ENCODE measurements around the gene KRT222.

Gene KRT222

DNA sequence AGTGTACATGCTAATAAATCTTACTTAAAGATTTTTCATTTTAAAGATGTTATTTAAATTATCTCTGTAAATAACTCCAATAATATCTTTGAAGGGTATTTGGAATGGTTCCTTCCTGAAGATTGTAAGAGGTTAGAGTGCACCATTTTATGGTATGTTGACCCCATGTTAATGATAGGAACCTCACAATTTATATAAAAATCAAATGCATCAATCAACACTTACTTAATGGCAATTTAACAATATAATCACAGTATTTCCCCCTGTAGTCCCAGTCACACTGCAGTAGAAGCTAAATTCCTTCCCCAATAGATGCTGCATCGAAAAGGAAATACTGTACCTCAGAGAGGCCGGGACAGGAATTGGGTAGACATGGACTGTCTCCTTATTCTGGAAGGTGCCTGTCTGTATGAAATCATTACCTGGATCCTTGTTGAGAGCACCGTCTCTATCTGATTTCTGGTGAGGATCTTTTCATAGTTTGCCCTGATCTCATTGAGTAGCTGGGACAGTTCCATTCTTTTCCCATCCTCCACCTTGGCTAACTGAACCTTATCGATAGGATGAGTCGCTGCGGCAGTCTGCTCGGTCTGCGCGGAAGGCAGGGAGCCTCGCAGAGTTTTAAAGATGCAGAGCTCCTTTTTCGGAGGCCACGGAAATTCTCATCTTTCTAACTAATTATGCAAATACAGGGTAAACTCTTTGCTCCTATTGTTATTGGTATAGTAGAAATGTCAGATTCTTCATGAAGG lies at the start of gene KRT222:
Gene KRT222, minus strand, starts transcription at position 596 of the 752 bp plus-strand sequence. Its CDS starts 78 bp downstream, at position 518.
- TF ChIP-seq EZH2 (optimal IDR thresholded peaks at IDR 0.05; ENCODE audit: low read depth, low read length), result no peak
- TF ChIP-seq EZH2phosphoT487 (IDR thresholded peaks at IDR 0.05; ENCODE audit: low read length), result no peak
- TF ChIP-seq, protein P1, sequence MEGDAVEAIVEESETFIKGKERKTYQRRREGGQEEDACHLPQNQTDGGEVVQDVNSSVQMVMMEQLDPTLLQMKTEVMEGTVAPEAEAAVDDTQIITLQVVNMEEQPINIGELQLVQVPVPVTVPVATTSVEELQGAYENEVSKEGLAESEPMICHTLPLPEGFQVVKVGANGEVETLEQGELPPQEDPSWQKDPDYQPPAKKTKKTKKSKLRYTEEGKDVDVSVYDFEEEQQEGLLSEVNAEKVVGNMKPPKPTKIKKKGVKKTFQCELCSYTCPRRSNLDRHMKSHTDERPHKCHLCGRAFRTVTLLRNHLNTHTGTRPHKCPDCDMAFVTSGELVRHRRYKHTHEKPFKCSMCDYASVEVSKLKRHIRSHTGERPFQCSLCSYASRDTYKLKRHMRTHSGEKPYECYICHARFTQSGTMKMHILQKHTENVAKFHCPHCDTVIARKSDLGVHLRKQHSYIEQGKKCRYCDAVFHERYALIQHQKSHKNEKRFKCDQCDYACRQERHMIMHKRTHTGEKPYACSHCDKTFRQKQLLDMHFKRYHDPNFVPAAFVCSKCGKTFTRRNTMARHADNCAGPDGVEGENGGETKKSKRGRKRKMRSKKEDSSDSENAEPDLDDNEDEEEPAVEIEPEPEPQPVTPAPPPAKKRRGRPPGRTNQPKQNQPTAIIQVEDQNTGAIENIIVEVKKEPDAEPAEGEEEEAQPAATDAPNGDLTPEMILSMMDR (IDR thresholded peaks at IDR 0.05; ENCODE audit: low read length), result no peak
- H3K9me3 ChIP-seq (replicated peaks; ENCODE audit: insufficient read depth, low read length), result no peaks in the 10 kb centered on the region
- no peak within 1 kb of the TSS for H3K9ac ChIP-seq (ENCODE audit: low read length)
- no peak for DNase-seq
- no peak within 1 kb of the TSS for H2AFZ ChIP-seq (ENCODE audit: low read length)
- H3K9me2 ChIP-seq (replicated peaks; ENCODE audit: insufficient read depth, low read length), result no peaks in the 10 kb centered on the region
- H3K4me2 ChIP-seq (ENCODE audit: low read depth, low read length), result no peak within 1 kb of the TSS
- no peaks in the 10 kb centered on the region for H3K4me1 ChIP-seq (ENCODE audit: low read length)
- H3K36me3 ChIP-seq (replicated peaks; ENCODE audit: insufficient read depth, low read length), result no peaks in the 10 kb centered on the region
- no peak within 1 kb of the TSS for H3K27ac ChIP-seq (ENCODE audit: low read length)
- H3F3A ChIP-seq (ENCODE audit: insufficient read depth, low read length), result no peaks in the 10 kb centered on the region
- H3K79me2 ChIP-seq (ENCODE audit: low read length), result no peaks in the 10 kb centered on the region
- H4K20me1 ChIP-seq (ENCODE audit: insufficient read depth, low read length), result no peaks in the 10 kb centered on the region
- H3K4me3 ChIP-seq (ENCODE audit: low read length), result no peak within 1 kb of the TSS
- no peaks in the 10 kb centered on the region for H3K27me3 ChIP-seq (replicated peaks; ENCODE audit: insufficient read depth, low read length)

DNA sequence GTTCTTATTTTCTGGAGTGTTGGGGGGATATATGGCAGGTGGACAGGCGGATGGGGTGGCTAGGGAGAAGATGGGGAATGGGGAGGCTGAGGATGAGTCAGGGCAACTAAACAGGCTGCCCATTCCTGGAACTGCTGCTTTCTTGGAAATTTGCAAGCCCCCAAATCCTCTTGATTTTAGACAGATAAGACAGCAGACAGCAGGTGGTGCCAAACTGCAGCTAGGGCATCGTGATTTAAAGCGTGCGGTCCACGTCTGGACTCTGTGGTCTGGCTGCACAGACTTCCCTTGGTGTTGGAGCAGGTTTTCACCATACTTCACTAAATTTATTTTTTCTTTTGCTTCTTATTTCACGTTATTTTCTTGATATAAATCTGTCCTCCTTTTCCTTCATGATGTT lies 49.5 kb upstream of the KRT222 start:
- H3K27me3 ChIP-seq (replicated peaks; ENCODE audit: insufficient read depth, low read length), result no peaks in the 10 kb centered on the region

DNA sequence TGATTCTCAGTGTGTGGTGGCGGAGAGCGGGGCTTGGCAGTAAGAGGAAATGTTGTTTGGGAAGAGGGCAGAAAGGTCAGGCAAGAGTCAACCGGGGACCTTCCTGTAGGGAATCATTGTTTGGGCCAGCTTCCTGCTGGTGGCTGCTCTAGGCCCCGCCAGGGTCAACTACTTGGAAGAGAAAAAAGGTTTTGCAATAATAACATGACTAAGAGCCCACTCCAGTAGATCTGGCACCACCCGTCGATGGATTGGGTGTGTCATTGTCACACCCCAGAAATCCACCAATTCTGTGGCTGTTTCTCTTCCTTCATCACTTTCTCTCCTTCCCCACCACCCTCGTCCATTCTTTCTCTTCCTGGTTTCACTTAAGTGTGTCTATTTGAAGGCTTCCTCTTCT lies 42.8 kb upstream of the KRT222 start:
- DNase-seq, result no peak
- no peak overlapping the region for H3K9ac ChIP-seq (ENCODE audit: low read length)
- H3K36me3 ChIP-seq (replicated peaks; ENCODE audit: insufficient read depth, low read length), result no peaks in the 10 kb centered on the region
- TF ChIP-seq, protein P1 (IDR thresholded peaks at IDR 0.05; ENCODE audit: low read length), result no peak
- no peak for TF ChIP-seq EZH2 (optimal IDR thresholded peaks at IDR 0.05; ENCODE audit: low read depth, low read length)
- TF ChIP-seq EZH2phosphoT487 (IDR thresholded peaks at IDR 0.05; ENCODE audit: low read length), result no peak
- no peak overlapping the region for H3K27ac ChIP-seq (ENCODE audit: low read length)
- H3F3A ChIP-seq (ENCODE audit: insufficient read depth, low read length), result no peaks in the 10 kb centered on the region
- H3K4me2 ChIP-seq (ENCODE audit: low read depth, low read length), result no peak overlapping the region
- H3K9me3 ChIP-seq (replicated peaks; ENCODE audit: insufficient read depth, low read length), result no peaks in the 10 kb centered on the region
- H3K27me3 ChIP-seq (replicated peaks; ENCODE audit: insufficient read depth, low read length), result no peaks in the 10 kb centered on the region
- no peaks in the 10 kb centered on the region for H4K20me1 ChIP-seq (ENCODE audit: insufficient read depth, low read length)
- H3K9me2 ChIP-seq (replicated peaks; ENCODE audit: insufficient read depth, low read length), result no peaks in the 10 kb centered on the region
- no peaks in the 10 kb centered on the region for H3K4me1 ChIP-seq (ENCODE audit: low read length)
- no peak overlapping the region for H3K4me3 ChIP-seq (ENCODE audit: low read length)
- H2AFZ ChIP-seq (ENCODE audit: low read length), result no peak overlapping the region
- H3K79me2 ChIP-seq (ENCODE audit: low read length), result no peaks in the 10 kb centered on the region

More for the DNA sequence above, 49.5 kb upstream of the KRT222 start:
- Histone ChIP-seq H3K9me2 (replicated peaks; ENCODE audit: insufficient read depth, low read length) (no peaks in the 10 kb centered on the region), H3K4me1 (ENCODE audit: low read length) (no peaks in the 10 kb centered on the region), H3K27ac (ENCODE audit: low read length) (no peak overlapping the region), H3K4me3 (ENCODE audit: low read length) (no peak overlapping the region), H3K4me2 (ENCODE audit: low read depth, low read length) (no peak overlapping the region), H3K36me3 (replicated peaks; ENCODE audit: insufficient read depth, low read length) (no peaks in the 10 kb centered on the region), H3F3A (ENCODE audit: insufficient read depth, low read length) (no peaks in the 10 kb centered on the region), H4K20me1 (ENCODE audit: insufficient read depth, low read length) (no peaks in the 10 kb centered on the region), H3K79me2 (ENCODE audit: low read length) (no peaks in the 10 kb centered on the region), H2AFZ (ENCODE audit: low read length) (no peak overlapping the region), H3K9ac (ENCODE audit: low read length) (no peak overlapping the region), H3K9me3 (replicated peaks; ENCODE audit: insufficient read depth, low read length) (no peaks in the 10 kb centered on the region)
- no peak for TF ChIP-seq EZH2 (optimal IDR thresholded peaks at IDR 0.05; ENCODE audit: low read depth, low read length)
- TF ChIP-seq EZH2phosphoT487 (IDR thresholded peaks at IDR 0.05; ENCODE audit: low read length), result no peak
- TF ChIP-seq, protein P1 (IDR thresholded peaks at IDR 0.05; ENCODE audit: low read length), result no peak
- no peak for DNase-seq

Measured in MM.1S (cell line).